A549 (cell line): ENCODE data around the gene NXN.

Experiments
- CBX8 ChIP-seq: fragments of 200-600 bp; sonication (generic); IDR thresholded peaks from 2 replicates; pipeline ENCODE4 v1.6.1; 2016
- FOXS1 ChIP-seq: fragments of 250-450 bp; sonication (Bioruptor Pico); IDR thresholded peaks from 2 replicates; pipeline ENCODE4 v1.5.0; 2020; ENCODE audit warnings: mild to moderate bottlenecking, moderate library complexity
- TF ChIP-seq, protein P1 (sequence below): fragments of >200 bp; sonication (Bioruptor Twin); formaldehyde crosslinking; IDR thresholded peaks from 3 replicates; pipeline ENCODE4 v1.5.1; 2016
- TF ChIP-seq, protein P2 (sequence below): IDR thresholded peaks from 2 replicates; pipeline ENCODE4 v1.6.1; 2012; ENCODE audit warnings: low read depth, borderline replicate concordance

DNA sequence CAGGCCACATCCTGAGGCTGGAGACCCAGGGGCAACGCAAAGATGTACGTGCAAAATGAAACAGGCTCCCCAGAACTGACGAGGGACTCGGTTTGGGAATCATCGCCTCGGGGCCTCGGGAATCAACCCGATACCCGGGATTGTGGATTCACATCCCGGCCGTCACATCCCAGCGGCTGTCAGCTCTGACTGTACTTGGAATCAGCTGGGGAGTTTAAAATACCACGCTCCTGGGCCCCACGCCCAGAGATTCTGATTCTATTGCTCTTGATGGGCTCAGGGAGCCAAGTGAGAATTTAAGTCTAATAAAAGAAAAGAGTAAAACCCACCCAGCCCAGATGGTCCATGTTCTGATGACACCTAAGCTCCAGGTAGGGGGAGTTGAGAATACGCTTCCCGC, 155.2 kb downstream of the NXN start:
- TF ChIP-seq CBX8, result no peak
- TF ChIP-seq, protein P1, sequence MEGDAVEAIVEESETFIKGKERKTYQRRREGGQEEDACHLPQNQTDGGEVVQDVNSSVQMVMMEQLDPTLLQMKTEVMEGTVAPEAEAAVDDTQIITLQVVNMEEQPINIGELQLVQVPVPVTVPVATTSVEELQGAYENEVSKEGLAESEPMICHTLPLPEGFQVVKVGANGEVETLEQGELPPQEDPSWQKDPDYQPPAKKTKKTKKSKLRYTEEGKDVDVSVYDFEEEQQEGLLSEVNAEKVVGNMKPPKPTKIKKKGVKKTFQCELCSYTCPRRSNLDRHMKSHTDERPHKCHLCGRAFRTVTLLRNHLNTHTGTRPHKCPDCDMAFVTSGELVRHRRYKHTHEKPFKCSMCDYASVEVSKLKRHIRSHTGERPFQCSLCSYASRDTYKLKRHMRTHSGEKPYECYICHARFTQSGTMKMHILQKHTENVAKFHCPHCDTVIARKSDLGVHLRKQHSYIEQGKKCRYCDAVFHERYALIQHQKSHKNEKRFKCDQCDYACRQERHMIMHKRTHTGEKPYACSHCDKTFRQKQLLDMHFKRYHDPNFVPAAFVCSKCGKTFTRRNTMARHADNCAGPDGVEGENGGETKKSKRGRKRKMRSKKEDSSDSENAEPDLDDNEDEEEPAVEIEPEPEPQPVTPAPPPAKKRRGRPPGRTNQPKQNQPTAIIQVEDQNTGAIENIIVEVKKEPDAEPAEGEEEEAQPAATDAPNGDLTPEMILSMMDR, result no peak
- TF ChIP-seq FOXS1 (CRISPR knock-in tag), result no peak
- TF ChIP-seq, protein P2, sequence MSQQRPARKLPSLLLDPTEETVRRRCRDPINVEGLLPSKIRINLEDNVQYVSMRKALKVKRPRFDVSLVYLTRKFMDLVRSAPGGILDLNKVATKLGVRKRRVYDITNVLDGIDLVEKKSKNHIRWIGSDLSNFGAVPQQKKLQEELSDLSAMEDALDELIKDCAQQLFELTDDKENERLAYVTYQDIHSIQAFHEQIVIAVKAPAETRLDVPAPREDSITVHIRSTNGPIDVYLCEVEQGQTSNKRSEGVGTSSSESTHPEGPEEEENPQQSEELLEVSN, result no peak
